Measurements from ENCODE around the gene MESP2. TPM values are rescaled to one million over a fixed set of nuclear protein-coding genes. Genes with fewer than 3 reads are reported as not detected.

MESP2 gene
- total RNA-seq, 1 experiment from 2014 or later = 0.28 TPM

DNA sequence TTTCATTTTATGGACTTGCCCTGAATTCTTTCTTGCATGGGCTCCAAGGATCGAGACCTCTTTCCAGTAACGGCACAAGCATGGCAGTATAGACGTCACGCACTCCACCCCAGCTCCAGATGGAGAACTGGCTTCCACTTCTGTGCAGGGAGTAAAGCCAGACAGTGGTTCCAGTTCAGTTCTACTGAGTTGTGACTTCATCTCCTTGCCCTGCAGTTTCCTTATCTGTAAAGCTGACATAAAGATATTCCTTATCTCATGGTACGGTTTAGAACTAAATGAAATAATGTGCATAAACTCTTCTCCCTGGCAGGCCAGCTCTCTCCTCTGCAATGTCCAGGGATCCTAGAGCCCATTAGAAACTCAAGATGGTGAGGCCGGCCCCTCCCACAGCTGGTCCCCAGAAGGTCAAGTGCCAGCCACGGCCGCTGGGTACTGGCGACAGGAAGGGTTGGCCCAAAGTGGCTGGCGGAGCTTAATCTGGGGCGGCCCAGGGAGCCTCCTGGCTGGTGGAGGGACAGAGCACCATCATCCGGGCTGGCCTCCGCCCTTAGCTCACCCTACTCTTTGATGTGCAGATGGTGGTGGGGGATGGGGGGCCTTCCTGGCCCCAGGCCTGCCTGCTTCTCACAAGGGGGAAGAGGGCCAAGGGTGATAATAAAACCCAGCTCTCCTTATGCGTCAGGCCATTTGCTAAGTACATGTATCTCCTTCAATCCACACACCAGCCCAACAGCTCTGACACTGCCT, 7.2 kb downstream of the MESP2 start:
- Histone ChIP-seq H2BK12ac (ENCODE audit: insufficient read length, low read depth, low read length) (no peak overlapping the region), H2BK5ac (ENCODE audit: insufficient read length, low read length) (no peak overlapping the region), H2BK120ac (ENCODE audit: low read depth, low read length, poor library complexity, severe bottlenecking) (no peak overlapping the region), H2BK20ac (ENCODE audit: low read depth, low read length, poor library complexity, severe bottlenecking) (no peak overlapping the region), H3K18ac (ENCODE audit: insufficient read length, low read depth, low read length) (no peak overlapping the region), H2AK5ac (ENCODE audit: insufficient read length, low read length) (no peak overlapping the region), H4K5ac (ENCODE audit: insufficient read length, low read depth, low read length) (no peak overlapping the region), H3K27ac (ENCODE audit: insufficient read length, low read depth, low read length) (no peak overlapping the region), H4K91ac (ENCODE audit: insufficient read length, low read depth, low read length) (no peak overlapping the region), H3K9ac (ENCODE audit: extremely low read depth, insufficient read length, low read length) (no peak overlapping the region), H2AFZ (ENCODE audit: low read length) (no peak overlapping the region), H3K4ac (ENCODE audit: low read depth, low read length) (no peak overlapping the region), H3K23ac (ENCODE audit: insufficient read length, low read depth, low read length) (no peak overlapping the region), H3K79me1 (ENCODE audit: insufficient read depth, low read depth, low read length, poor library complexity, severe bottlenecking) (no peaks in the 10 kb centered on the region), H4K20me1 (ENCODE audit: control insufficient read depth, insufficient read depth, insufficient read length) (no peaks in the 10 kb centered on the region), H3T11ph (ENCODE audit: low read length) (no peak overlapping the region), H3K14ac (ENCODE audit: insufficient read depth, low read length) (no peak overlapping the region), H3K4me1 (ENCODE audit: insufficient read depth, low read length) (peaks cover 6% of the 10 kb centered on the region), H4K8ac (replicated peaks; ENCODE audit: insufficient read length, low read depth, low read length) (no peak overlapping the region), H2BK15ac (ENCODE audit: low read depth, low read length) (no peak overlapping the region), H3K79me2 (ENCODE audit: insufficient read depth, low read length) (no peaks in the 10 kb centered on the region), H3K27me3 (ENCODE audit: insufficient read depth, low read length) (no peaks in the 10 kb centered on the region; the same call in 1 of the 2 replicates), H3K9me3 (ENCODE audit: control insufficient read depth, low read depth, low read length) (no peaks in the 10 kb centered on the region), H3K23me2 (ENCODE audit: insufficient read length, low read depth, low read length, poor library complexity, severe bottlenecking) (no peaks in the 10 kb centered on the region), H3K4me2 (ENCODE audit: insufficient read depth, insufficient read length, low read length) (no peak overlapping the region), H3K56ac (ENCODE audit: insufficient read length, low read depth, low read length) (no peak overlapping the region)
- DNase-seq = peak; percentile 79
- Mint-ChIP-seq H3K9me3 (peaks cover 7 to 10% of the 10 kb centered on the region in 2 experiments), H3K27me3 (ENCODE audit: low read depth) (peaks cover 39% of the 10 kb centered on the region), H3K4me3 (no peak overlapping the region), H3K27ac (no peak overlapping the region), H3K4me1 (peaks cover 21 to 24% of the 10 kb centered on the region in 2 experiments), H3K36me3 (ENCODE audit: insufficient read depth in 1 of 3, low read depth in 3 of 3) (peaks cover 4 to 8% (median 4%) of the 10 kb centered on the region in 3 experiments; a peak in 5 of 7 replicates)
- TF ChIP-seq, protein P1, sequence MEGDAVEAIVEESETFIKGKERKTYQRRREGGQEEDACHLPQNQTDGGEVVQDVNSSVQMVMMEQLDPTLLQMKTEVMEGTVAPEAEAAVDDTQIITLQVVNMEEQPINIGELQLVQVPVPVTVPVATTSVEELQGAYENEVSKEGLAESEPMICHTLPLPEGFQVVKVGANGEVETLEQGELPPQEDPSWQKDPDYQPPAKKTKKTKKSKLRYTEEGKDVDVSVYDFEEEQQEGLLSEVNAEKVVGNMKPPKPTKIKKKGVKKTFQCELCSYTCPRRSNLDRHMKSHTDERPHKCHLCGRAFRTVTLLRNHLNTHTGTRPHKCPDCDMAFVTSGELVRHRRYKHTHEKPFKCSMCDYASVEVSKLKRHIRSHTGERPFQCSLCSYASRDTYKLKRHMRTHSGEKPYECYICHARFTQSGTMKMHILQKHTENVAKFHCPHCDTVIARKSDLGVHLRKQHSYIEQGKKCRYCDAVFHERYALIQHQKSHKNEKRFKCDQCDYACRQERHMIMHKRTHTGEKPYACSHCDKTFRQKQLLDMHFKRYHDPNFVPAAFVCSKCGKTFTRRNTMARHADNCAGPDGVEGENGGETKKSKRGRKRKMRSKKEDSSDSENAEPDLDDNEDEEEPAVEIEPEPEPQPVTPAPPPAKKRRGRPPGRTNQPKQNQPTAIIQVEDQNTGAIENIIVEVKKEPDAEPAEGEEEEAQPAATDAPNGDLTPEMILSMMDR (conservative IDR thresholded peaks at IDR 0.05) = no peak
- WGBS (ENCODE audit: extremely low coverage, insufficient read length, low lambda C conversion rate) = no CpG with 5 or more reads among the region's 14 CpGs
